ENCODE results near the gene COMMD8.

DNA sequence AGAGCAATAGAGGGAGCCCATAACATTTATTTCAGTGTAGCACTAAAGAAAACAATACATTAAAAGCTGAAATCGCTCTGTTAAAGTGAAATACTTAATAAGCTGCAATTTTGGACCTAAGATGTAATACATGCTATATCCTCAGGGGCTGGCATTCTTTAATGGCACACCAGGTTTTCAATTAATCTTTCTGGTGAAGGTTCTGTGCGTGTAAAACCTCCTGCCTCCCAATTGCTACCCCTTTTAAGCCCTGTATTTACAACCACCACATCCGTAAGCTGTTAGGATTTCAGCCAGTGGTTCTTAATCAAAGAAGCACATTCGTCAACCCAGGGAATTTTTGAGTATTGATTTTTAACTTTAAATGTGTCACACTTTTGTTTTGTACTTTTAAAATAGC is 7.6 kb upstream of the COMMD8 start:
- TF ChIP-seq EZH2 (IDR thresholded peaks at IDR 0.05) (no peak), POLR2AphosphoS5 (IDR thresholded peaks at IDR 0.05; ENCODE audit: borderline replicate concordance, low read depth, low read length) (no peak), FOXP2 (optimal IDR thresholded peaks at IDR 0.05; ENCODE audit: control extremely low read depth, extremely low read length, insufficient read depth) (no peak)

Data from SK-N-MC (cell line).